K562 (cell line): Measurements from ENCODE around the gene CDK5R1. TPM values are rescaled to one million over a fixed set of nuclear protein-coding genes. Genes with fewer than 3 reads are reported as not detected.

ENCODE experiments used
- CBX3 ChIP-seq, 2 experiments: IDR thresholded peaks; 1 replicate in 1 of 2; 2 replicates in 1 of 2; pipeline ENCODE4 v1.6.1; 2012; ENCODE audit warnings: inconsistent platforms in 2 of 2, low read length in 2 of 2, borderline replicate concordance in 1 of 2, control low read depth in 1 of 2
- HDAC1 ChIP-seq, 2 experiments: fragments of 450-650 bp; IDR thresholded peaks; 2 replicates each; pipeline ENCODE4 v1.6.1; 2016 to 2017; ENCODE audit warnings: inconsistent platforms in 1 of 2, mild to moderate bottlenecking in 1 of 2, moderate library complexity in 1 of 2
- IRF2 ChIP-seq: sonication (generic); formaldehyde crosslinking; IDR thresholded peaks from 2 replicates; pipeline ENCODE4 v1.8.1; 2022; ENCODE audit warnings: mild to moderate bottlenecking, missing genetic modification reagents
- MAZ ChIP-seq, 2 experiments: fragments of 450-650 bp in 1 of 2; sonication (generic) in 1 of 2; formaldehyde crosslinking; IDR thresholded peaks in 1 of 2; conservative IDR thresholded peaks in 1 of 2; 2 replicates each; pipeline versions ENCODE4 v1.4.0 to v1.5.0; 2020; ENCODE audit warnings: mild to moderate bottlenecking in 1 of 2, missing genetic modification reagents in 1 of 2
- POLR2AphosphoS5 ChIP-seq: IDR thresholded peaks from 2 replicates; pipeline ENCODE4 v1.6.1; 2011; ENCODE audit warnings: mild to moderate bottlenecking, low read depth, low read length, moderate library complexity; ENCODE audit not compliant: control insufficient read depth, insufficient read depth
- PRDM10 ChIP-seq: fragments of 450-650 bp; IDR thresholded peaks from 2 replicates; pipeline ENCODE4 v1.6.1; 2018; ENCODE audit not compliant: partially characterized antibody
- RBM17 ChIP-seq: fragments of 200-400 bp; formaldehyde crosslinking; IDR thresholded peaks from 2 replicates; pipeline ENCODE4 v1.6.1; 2017; ENCODE audit warnings: low read depth, mild to moderate bottlenecking, low read length, borderline replicate concordance
- RERE ChIP-seq: sonication (generic); formaldehyde crosslinking; IDR thresholded peaks from 2 replicates; pipeline ENCODE4 v1.8.0; 2023; ENCODE audit warnings: missing genetic modification reagents, mild to moderate bottlenecking, borderline replicate concordance
- SIRT6 ChIP-seq: IDR thresholded peaks from one replicate; pipeline ENCODE4 v1.6.1; 2012; ENCODE audit warnings: low read depth, mild to moderate bottlenecking, control low read depth, inconsistent platforms, low read length, moderate library complexity
- TEAD1 ChIP-seq, 2 experiments: fragments of 450-650 bp in 1 of 2; sonication (generic) in 1 of 2; formaldehyde crosslinking; IDR thresholded peaks; 2 replicates each; pipeline versions ENCODE4 v1.4.0 to v1.8.0; 2020 to 2022; ENCODE audit warnings: mild to moderate bottlenecking in 2 of 2, missing genetic modification reagents in 1 of 2
- XRCC3 ChIP-seq: fragments of 450-650 bp; IDR thresholded peaks from 2 replicates; pipeline ENCODE4 v1.6.1; 2017; ENCODE audit warnings: mild to moderate bottlenecking, moderate library complexity
- ZKSCAN1 ChIP-seq: fragments of 150-350 bp; IDR thresholded peaks from 2 replicates; pipeline ENCODE4 v1.6.1; 2016; ENCODE audit warnings: low read depth, low read length
- ZNF395 ChIP-seq: fragments of 200-800 bp; sonication (Bioruptor generic); IDR thresholded peaks from 2 replicates; pipeline ENCODE4 v1.6.1; 2017; ENCODE audit warnings: missing genetic modification characterization, missing compliant biosample characterization
- polyA plus RNA-seq, 8 experiments: library from polyadenylated mRNA; depleted of rRNA in 4 of 8; stranded (reverse) in 5 of 8; unstranded in 3 of 8; fragments of >200 nt; fragmentation: Nextera tagmentation in 2 of 8; fragmentation: Illumina TruSeq in 1 of 8; extraction: Ambion mirVana in 2 of 8; extraction: Trizol in 1 of 8; gene quantifications; 2 replicates each; pipeline versions ENCODE4 v1.2.1 to v1.2.3, GENCODE V29; 2011 to 2014; ENCODE audit warnings: inconsistent platforms in 1 of 8, missing spikeins in 1 of 8
- total RNA-seq, 7 experiments: library from RNA; depleted of rRNA in 6 of 7; stranded (reverse); fragments of >200 nt in 6 of 7; fragmentation: Illumina TruSeq in 2 of 7; extraction: Trizol in 2 of 7; gene quantifications; 2 replicates each; pipeline versions ENCODE4 v1.2.1 to v1.2.3, GENCODE V29; 2011 to 2021; ENCODE audit warnings: low replicate concordance in 1 of 7

Gene CDK5R1
- total and polyA plus RNA-seq, 9 of the 15 experiments (the other 6 are each of a cell fraction or from before 2014, with no cell fraction given) = 0.10 to 4.8 (median 2.3) TPM

GRCh38 chr17:32445074-32445415, 41.7 kb upstream of the CDK5R1 start (continued):
- no peak for TF ChIP-seq RBM17
- TF ChIP-seq MAZ (CRISPR knock-in tag; conservative IDR thresholded peaks at IDR 0.05 in 1 of 2, IDR thresholded peaks at IDR 0.05 in 1 of 2) = peak in 1 of 2 experiments; percentile 35; a peak in 1 of 4 replicates
- TF ChIP-seq PRDM10 = no peak
- TF ChIP-seq RERE (CRISPR knock-in tag) = no peak
- no peak for TF ChIP-seq XRCC3
- TF ChIP-seq POLR2AphosphoS5 = 0 out of 2 replicates have a peak, but pooled peaks have one; percentile 38
- 0 out of 2 replicates have a peak, but pooled peaks have one; percentile 0 for TF ChIP-seq ZNF395 (CRISPR knock-in tag)
- 0 out of 4 replicates have a peak, but pooled peaks of 1 of the 2 experiments have one; percentile 5 for TF ChIP-seq TEAD1 (CRISPR knock-in tag; IDR thresholded peaks at IDR 0.05)
- no peak for TF ChIP-seq CBX3 (IDR thresholded peaks at IDR 0.05; ENCODE audit: borderline replicate concordance in 1 of 2, low read length in 2 of 2)
- TF ChIP-seq ZKSCAN1 = 0 out of 2 replicates have a peak, but pooled peaks have one; percentile 21
- TF ChIP-seq IRF2 (CRISPR knock-in tag) = no peak
- TF ChIP-seq SIRT6 = no peak
- TF ChIP-seq HDAC1 (IDR thresholded peaks at IDR 0.05) = peak in 1 of 2 experiments; percentile 26; a peak in 1 of 4 replicates
